Aorta (tissue), 5 donors: ENCODE data around the gene HMCN1. TPM values are rescaled to one million over a fixed set of nuclear protein-coding genes. Genes with fewer than 3 reads are reported as not detected.

Experiments used
- ATAC-seq: fragments of 200-7000 bp; cut with Tn5 transposase; one replicate; pipeline ENCODE4 v1.9.1; 2022; ENCODE audit warnings: moderate library complexity; ENCODE audit not compliant: low FRiP score
- DNase-seq, 2 donors: peaks; one replicate each; pipeline ENCODE4 v3.0.0-alpha.2; 2020
- H3K27ac ChIP-seq, 2 donors: one replicate each; pipeline ENCODE4 v1.5.1; 2013; ENCODE audit warnings: low read length in 2 of 2, mild to moderate bottlenecking in 2 of 2, moderate library complexity in 2 of 2, control low read depth in 1 of 2, inconsistent platforms in 1 of 2, low read depth in 1 of 2
- H3K27me3 ChIP-seq, 2 donors: one replicate each; pipeline ENCODE4 v1.6.1; 2013; ENCODE audit warnings: control low read depth in 1 of 2, low read length in 1 of 2, mild to moderate bottlenecking in 1 of 2, moderate library complexity in 1 of 2; ENCODE audit not compliant: insufficient read depth in 2 of 2, control insufficient read depth in 1 of 2
- H3K36me3 ChIP-seq, 2 donors: one replicate each; pipeline ENCODE4 v1.6.1; 2013; ENCODE audit warnings: control low read depth in 1 of 2, low read length in 1 of 2, mild to moderate bottlenecking in 1 of 2; ENCODE audit not compliant: insufficient read depth in 2 of 2, control insufficient read depth in 1 of 2
- H3K4me1 ChIP-seq, 2 donors: one replicate each; pipeline ENCODE4 v1.6.1; 2013; ENCODE audit warnings: low read length in 2 of 2, control low read depth in 1 of 2, mild to moderate bottlenecking in 1 of 2, moderate library complexity in 1 of 2; ENCODE audit not compliant: insufficient read depth in 2 of 2, control insufficient read depth in 1 of 2
- H3K4me3 ChIP-seq, 2 donors: one replicate each; pipeline ENCODE4 v1.5.1; 2013; ENCODE audit warnings: low read length in 2 of 2, control low read depth in 1 of 2, mild to moderate bottlenecking in 1 of 2
- H3K9me3 ChIP-seq: one replicate; pipeline ENCODE4 v1.6.1; 2013; ENCODE audit warnings: mild to moderate bottlenecking, low read length; ENCODE audit not compliant: control insufficient read depth
- WGBS, 2 donors: extraction: QIAGEN DNeasy Blood & Tissue Kit; methylation state at CpG; one replicate each; pipeline ENCODE4 v1.1.7; 2013; 5-methylcytosine and 5-hydroxymethylcytosine counted together
- intact Hi-C, 2 donors: fragments of 100-400 bp; cut with DNase I; formaldehyde crosslinking; loops; one replicate each; pipeline versions ENCODE4 v1.14.2 to v1.15.0; 2022
- polyA plus RNA-seq, 2 donors: library from polyadenylated mRNA; stranded (reverse); fragments of 200-250 nt; gene quantifications; one replicate each; pipeline ENCODE4 v1.2.3, GENCODE V29; 2013
- total RNA-seq, 2 donors: library from RNA; stranded (reverse); fragmentation: NEBNext Ultra II Directional; extraction: Animal tissue kit (Norgen Biotek cat#: 25700); gene quantifications; one replicate each; pipeline ENCODE4 v1.2.1, GENCODE V29; 2021
- donor health status: healthy with polysubstance abuse.
- donor health status: Bipolar disorder and iron deficiency.
- donor health status: DM: no; HTN: no; CAD: no.
- donor health status: DM: no; HTN: no; CAD: no.
- donor health status: DM: yes; HTN: yes; CAD: no.

Gene HMCN1
- total and polyA plus RNA-seq, 4 donors, result 11.3 to 93.6 (median 50.0) TPM

- Histone ChIP-seq H3K4me1 (peaks cover 0 to 1% of the 10 kb centered on the region in 2 donors), H3K27me3 (no peaks in the 10 kb centered on the region), H3K27ac (no peak overlapping the region), H3K9me3 (no peaks in the 10 kb centered on the region), H3K4me3 (no peak overlapping the region), H3K36me3 (no peaks in the 10 kb centered on the region)
- intact Hi-C loops, result no loop called here
- ATAC-seq (no peak), DNase-seq (no peak)
- 90 to 93% methylated on average over 2 of the region's 2 CpGs for WGBS, 2 donors
Observed at GRCh38 chr1:185907246-185907645, 173.1 kb downstream of the HMCN1 start.

GRCh38 chr1:185911978-185912377 is 177.8 kb downstream of the HMCN1 start:
- H3K27ac ChIP-seq, result no peak overlapping the region
- no peaks in the 10 kb centered on the region for H3K9me3 ChIP-seq
- intact Hi-C loops, result no loop called here
- 72 to 77% methylated on average over 4 of the region's 4 CpGs for WGBS, 2 donors
- ATAC-seq (no peak), DNase-seq (no peak)
- H3K36me3 ChIP-seq, result no peaks in the 10 kb centered on the region
- peaks cover 0 to 2% of the 10 kb centered on the region in 2 donors for H3K4me1 ChIP-seq
- no peak overlapping the region for H3K4me3 ChIP-seq
- H3K27me3 ChIP-seq, result no peaks in the 10 kb centered on the region

- no peaks in the 10 kb centered on the region for H3K9me3 ChIP-seq
- ATAC-seq (no peak), DNase-seq (no peak)
- intact Hi-C loops, result no loop called here
- peak overlapping the region in 1 of 2 donors; percentile 51 for H3K27ac ChIP-seq
- no peak overlapping the region for H3K4me3 ChIP-seq
- WGBS, 2 donors, result 36 to 41% methylated on average over 2 of the region's 2 CpGs
- H3K36me3 ChIP-seq, result no peaks in the 10 kb centered on the region
- H3K27me3 ChIP-seq, result no peaks in the 10 kb centered on the region
- peaks cover 0 to 2% of the 10 kb centered on the region in 2 donors for H3K4me1 ChIP-seq
Observed at GRCh38 chr1:185912504-185912903, 178.3 kb downstream of the HMCN1 start.

DNA sequence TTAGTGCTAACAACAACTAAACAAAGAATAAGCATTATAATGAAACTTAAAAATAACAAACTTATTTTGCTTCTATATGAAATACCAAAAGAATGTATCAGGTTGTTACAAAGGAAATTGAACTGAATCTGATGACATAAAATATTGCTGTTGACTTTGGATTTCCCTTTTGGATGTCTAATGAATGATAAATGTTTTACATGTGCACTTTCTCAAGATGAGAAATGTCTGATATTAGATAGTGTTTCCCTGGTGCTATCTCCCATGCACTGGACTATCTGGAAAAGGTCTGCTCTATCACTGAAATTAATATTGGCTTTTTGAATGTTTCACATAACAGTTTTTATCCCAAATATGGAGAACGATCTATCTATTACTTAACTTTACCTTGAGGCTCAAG is 179.9 kb downstream of the HMCN1 start:
- ATAC-seq, result no peak
- H3K27ac ChIP-seq, result no peak overlapping the region
- H3K27me3 ChIP-seq, result no peaks in the 10 kb centered on the region
- no peaks in the 10 kb centered on the region for H3K36me3 ChIP-seq
- 64 to 75% methylated on average over 1 of the region's 1 CpG for WGBS, 2 donors
- DNase-seq, result no peak
- H3K4me1 ChIP-seq, result peaks cover 0 to 3% of the 10 kb centered on the region in 2 donors
- intact Hi-C loops, result no loop called here
- no peaks in the 10 kb centered on the region for H3K9me3 ChIP-seq
- H3K4me3 ChIP-seq, result no peak overlapping the region

- Histone ChIP-seq H3K36me3 (no peaks in the 10 kb centered on the region), H3K27ac (no peak overlapping the region), H3K27me3 (no peaks in the 10 kb centered on the region), H3K4me1 (peaks cover 0 to 4% of the 10 kb centered on the region in 2 donors), H3K9me3 (no peaks in the 10 kb centered on the region), H3K4me3 (no peak overlapping the region)
- ATAC-seq (no peak), DNase-seq (no peak)
- intact Hi-C loops, result no loop called here
Observed at GRCh38 chr1:185916861-185917260, 182.7 kb downstream of the HMCN1 start.

DNA sequence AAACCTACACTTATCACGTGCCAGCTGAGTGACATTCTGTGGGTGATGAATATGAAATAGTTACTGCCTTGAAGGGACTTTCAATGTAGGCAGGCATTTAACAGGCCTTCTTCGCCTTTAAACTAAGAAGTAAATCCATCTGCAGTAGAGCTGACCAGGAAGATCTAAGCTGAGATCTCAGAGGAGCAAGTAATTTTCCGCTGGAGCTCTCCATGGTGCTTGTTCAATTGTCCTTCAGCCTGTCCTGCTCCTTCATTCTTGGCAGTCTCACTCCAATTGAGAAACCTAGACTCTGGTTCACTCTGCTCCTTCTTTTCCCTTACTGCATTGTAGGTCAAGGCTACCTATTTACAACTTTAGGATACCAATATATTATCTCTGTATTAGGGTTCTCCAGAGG is 183.5 kb downstream of the HMCN1 start:
- no peaks in the 10 kb centered on the region for H3K27me3 ChIP-seq
- peaks cover 0 to 4% of the 10 kb centered on the region in 2 donors for H3K4me1 ChIP-seq
- no peak overlapping the region for H3K4me3 ChIP-seq
- DNase-seq (no peak), ATAC-seq (no peak)
- intact Hi-C loops, result no loop called here
- H3K27ac ChIP-seq, result no peak overlapping the region
- 73 to 79% methylated on average over 3 of the region's 3 CpGs for WGBS, 2 donors
- H3K9me3 ChIP-seq, result no peaks in the 10 kb centered on the region
- no peaks in the 10 kb centered on the region for H3K36me3 ChIP-seq

- Histone ChIP-seq H3K36me3 (no peaks in the 10 kb centered on the region), H3K4me1 (peaks cover 0 to 2% of the 10 kb centered on the region in 2 donors), H3K27ac (no peak overlapping the region), H3K27me3 (no peaks in the 10 kb centered on the region), H3K4me3 (no peak overlapping the region), H3K9me3 (peaks cover under 1% of the 10 kb centered on the region)
- ATAC-seq (no peak), DNase-seq (no peak)
- 87 to 90% methylated on average over 3 of the region's 3 CpGs for WGBS, 2 donors
- intact Hi-C loops, result no loop called here
Observed at GRCh38 chr1:185920602-185921001, 186.4 kb downstream of the HMCN1 start.

DNA sequence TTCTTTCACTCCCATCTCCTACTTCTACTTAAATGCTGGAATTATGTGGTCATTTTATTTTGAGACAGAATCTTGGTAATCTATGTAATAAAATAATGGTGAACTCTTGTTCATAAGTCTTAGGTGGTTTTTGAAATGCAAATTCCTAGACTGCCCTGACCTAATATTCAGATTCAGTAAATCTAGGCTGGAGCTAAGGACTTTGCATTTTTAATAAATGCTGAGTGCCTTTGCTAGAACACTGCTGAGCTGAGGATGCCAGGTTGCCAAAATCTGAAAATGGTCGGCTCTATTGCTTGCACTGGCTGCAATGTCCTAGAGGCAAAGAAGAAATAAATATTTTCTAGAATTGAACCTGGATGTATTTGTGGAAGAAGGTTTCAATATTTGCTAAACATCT is 187.4 kb downstream of the HMCN1 start:
- DNase-seq (no peak), ATAC-seq (no peak)
- Histone ChIP-seq H3K36me3 (no peaks in the 10 kb centered on the region), H3K4me1 (peaks cover 0 to 2% of the 10 kb centered on the region in 2 donors), H3K27ac (no peak overlapping the region), H3K27me3 (no peaks in the 10 kb centered on the region), H3K4me3 (no peak overlapping the region), H3K9me3 (peaks cover 1% of the 10 kb centered on the region)
- 28 to 29% methylated on average over 1 of the region's 1 CpG for WGBS, 2 donors
- intact Hi-C loops, result no loop called here

DNA sequence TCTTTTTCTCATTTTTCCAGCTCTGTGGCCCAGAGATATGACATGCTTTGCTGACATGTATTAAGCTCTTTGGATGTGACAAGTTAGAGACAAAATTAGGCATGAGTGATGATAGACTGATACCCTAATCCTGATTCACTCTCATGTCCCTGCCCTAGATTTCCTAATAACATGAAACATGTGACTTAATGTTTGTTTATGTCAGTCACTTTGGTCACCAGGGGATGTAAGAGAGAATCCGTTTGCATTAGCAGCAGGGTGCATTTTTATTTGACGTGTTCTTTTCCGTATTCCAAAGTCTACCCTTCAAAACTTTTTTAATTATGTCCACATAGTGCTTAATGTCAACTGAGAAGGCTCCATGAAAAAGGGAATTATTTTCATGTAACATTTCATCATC is 192.4 kb downstream of the HMCN1 start:
- no peaks in the 10 kb centered on the region for H3K36me3 ChIP-seq
- ATAC-seq (no peak), DNase-seq (no peak)
- H3K4me3 ChIP-seq, result no peak overlapping the region
- peaks cover 1% of the 10 kb centered on the region for H3K9me3 ChIP-seq
- no peaks in the 10 kb centered on the region for H3K27me3 ChIP-seq
- intact Hi-C loops, result no loop called here
- no peaks in the 10 kb centered on the region for H3K4me1 ChIP-seq
- peak overlapping the region; percentile 10 to 28 for H3K27ac ChIP-seq
- 6 to 7% methylated on average over 3 of the region's 3 CpGs for WGBS, 2 donors
